ENCODE data around the gene VPS8.

The VPS8 gene

GRCh38 chr3:185093116-185093515, 281.1 kb downstream of the VPS8 start:
- DNase-seq (ENCODE audit: low read depth) = no peak

GRCh38 chr3:185094697-185095096, 282.7 kb downstream of the VPS8 start:
- no peak for DNase-seq (ENCODE audit: low read depth)
